NT2/D1 (cell line): ENCODE measurements around the gene KSR1.

Source experiments
- YY1 ChIP-seq: IDR thresholded peaks from 2 replicates; pipeline ENCODE4 v1.6.1; 2011; ENCODE audit not compliant: insufficient read length, insufficient read depth
- ZNF274 ChIP-seq: IDR thresholded peaks from 2 replicates; pipeline ENCODE4 v1.6.1; 2011; ENCODE audit warnings: mild to moderate bottlenecking, low read depth, low read length

- no peak for TF ChIP-seq YY1
- no peak for TF ChIP-seq ZNF274
These were observed 1.7 kb downstream of the KSR1 start for GRCh38 chr17:27457731-27458523.
